HG03571 (cell line): Measurements from ENCODE around the gene DENND4C.
A peak's percentile ranks its signal among the peaks of the same experiment; 100 is the strongest.
"Not testable (repeated sequence)": the region's sequence is repeated elsewhere in the genome, so short reads cannot be mapped to it uniquely, and the experiment has no call there.

Source experiments
- ATAC-seq: cut with Tn5 transposase; IDR thresholded peaks from one replicate; pipeline ENCODE4 v1.9.1; 2021; ENCODE audit not compliant: unreplicated experiment

Gene DENND4C

DNA sequence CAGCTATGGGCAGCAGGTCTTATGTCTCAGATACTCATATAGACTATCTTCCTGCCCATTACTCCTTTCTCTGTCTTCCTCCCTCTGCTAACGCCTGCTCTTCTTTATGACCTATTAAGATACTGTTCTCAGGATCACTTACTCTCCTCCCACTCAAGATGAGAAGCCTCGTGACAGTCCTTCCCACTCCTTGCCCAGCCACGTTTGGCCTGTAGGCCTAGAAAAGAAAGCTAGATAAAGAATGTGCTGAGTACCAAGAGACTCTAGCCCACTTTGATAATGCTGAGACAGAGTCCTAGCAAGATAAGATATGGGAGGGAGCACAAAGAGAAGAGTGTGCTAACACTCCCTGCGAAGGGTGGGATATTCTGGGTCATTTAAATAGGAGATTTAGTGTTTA lies 6.8 kb upstream of the DENND4C start:
- no peak for ATAC-seq

DNA sequence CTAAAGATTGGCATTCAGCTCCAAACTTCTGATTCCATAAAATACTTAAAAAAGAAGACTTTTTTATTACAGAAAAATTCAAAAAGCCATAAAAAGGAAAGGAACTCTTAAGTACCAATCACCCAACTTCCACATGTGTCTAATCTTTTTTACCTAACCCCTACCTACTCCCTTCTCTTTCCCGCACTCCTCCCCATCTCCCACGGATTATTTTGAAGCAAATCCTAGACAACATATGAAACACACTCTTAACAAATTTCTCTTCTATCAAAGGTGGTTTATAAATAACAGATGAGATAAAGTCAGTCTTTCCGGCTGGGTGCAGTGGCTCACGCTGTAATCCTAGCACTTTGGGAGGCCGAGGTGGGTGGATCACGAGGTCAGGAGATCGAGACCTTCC lies 5.9 kb upstream of the DENND4C start:
- ATAC-seq: no peak

- peak; percentile 60 for ATAC-seq
These were observed 718 bp upstream of the DENND4C start for GRCh38 chr9:19229595-19230354.

GRCh38 chr9:19231126-19231903 lies 822 bp downstream of the DENND4C start:
- ATAC-seq: peak; percentile 1

DNA sequence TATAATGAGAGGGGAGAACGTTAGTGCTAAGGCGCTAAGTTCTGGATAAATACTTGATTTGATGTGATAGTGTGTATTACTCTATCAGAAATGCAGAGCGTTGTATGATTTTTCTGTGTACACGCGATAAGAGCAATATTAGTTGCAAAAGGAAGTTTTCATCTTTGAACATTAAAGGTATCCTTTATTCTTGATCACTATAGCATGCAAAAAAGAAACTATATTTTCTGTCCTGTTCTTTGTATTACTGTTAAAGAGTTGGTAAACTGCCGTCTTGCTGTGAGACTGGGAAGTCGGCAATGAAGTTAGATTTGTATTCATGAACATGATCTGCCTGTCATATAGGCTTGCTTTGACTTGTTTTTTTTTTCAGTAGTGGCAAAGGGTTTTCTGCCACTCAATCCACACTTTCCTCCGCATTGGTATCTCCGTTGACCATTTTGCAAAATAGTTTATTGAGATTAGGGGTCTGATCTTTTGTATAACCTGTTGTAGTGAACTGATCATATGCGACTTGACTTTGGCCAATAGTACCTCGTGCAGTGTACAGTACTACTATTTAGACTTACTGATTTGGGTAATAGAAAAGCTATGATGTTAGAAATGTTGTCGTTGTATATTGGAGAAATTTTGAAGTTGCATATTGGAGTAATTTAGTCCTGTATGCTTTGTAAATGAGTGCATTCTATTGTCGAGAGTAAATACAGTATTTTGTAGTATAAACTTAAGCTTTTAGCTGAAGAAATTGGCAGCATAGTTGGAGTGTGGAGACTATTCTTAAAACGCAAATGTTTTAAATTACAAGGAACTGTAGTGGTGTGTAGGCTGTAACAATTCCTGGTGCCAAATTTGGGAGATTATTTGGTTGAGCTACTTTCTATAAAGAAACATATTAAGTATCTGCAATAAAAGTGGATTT lies 1.7 kb downstream of the DENND4C start:
- ATAC-seq: no peak

- ATAC-seq: no peak
These were observed 2.3 kb downstream of the DENND4C start for GRCh38 chr9:19232823-19233194.

- ATAC-seq: no peak
These were observed 2.9 kb downstream of the DENND4C start for GRCh38 chr9:19233344-19233743.

GRCh38 chr9:19239955-19240354 lies 9.5 kb downstream of the DENND4C start:
- no peak for ATAC-seq

GRCh38 chr9:19241728-19242127 lies 11.2 kb downstream of the DENND4C start:
- no peak for ATAC-seq

DNA sequence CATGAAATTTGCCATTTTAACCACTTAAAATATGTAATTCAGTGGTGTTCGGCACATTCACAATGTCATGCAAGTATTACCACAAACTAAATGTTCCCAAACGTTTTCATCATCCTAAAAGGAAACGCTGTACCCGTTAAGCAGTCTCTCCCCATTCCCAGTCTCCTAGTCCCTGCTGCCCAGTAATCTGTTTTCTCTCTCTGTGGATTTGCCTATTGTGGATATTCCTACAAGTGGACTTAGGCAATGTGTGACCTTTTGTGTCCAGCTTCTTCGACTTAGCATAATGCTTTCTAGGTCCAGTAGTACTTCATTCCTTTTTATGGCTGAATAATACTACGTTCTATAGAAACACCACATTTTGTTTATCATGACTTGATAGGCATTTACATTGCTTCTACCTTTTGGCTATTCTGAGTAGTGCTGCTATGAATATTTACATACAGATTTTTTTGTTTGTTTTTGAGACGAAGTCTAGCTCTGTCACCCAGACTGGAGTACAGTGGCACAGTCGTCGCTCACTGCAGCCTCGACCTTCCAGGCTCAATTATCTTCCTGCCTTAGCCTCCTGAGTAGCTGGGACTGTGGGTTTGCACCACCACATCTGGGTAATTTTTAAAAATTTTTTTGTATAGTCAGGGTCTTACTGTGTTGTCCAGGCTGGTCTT lies 13.0 kb downstream of the DENND4C start:
- ATAC-seq: no peak

GRCh38 chr9:19246891-19247290 lies 16.4 kb downstream of the DENND4C start:
- no peak for ATAC-seq

GRCh38 chr9:19247420-19247819 lies 16.9 kb downstream of the DENND4C start:
- ATAC-seq: no peak

- not testable (repeated sequence) for ATAC-seq
These were observed 19.9 kb downstream of the DENND4C start for GRCh38 chr9:19250346-19250745.

GRCh38 chr9:19251203-19251602 lies 20.7 kb downstream of the DENND4C start:
- not testable (repeated sequence) for ATAC-seq

GRCh38 chr9:19251622-19252021 lies 21.1 kb downstream of the DENND4C start:
- ATAC-seq: not testable (repeated sequence)

DNA sequence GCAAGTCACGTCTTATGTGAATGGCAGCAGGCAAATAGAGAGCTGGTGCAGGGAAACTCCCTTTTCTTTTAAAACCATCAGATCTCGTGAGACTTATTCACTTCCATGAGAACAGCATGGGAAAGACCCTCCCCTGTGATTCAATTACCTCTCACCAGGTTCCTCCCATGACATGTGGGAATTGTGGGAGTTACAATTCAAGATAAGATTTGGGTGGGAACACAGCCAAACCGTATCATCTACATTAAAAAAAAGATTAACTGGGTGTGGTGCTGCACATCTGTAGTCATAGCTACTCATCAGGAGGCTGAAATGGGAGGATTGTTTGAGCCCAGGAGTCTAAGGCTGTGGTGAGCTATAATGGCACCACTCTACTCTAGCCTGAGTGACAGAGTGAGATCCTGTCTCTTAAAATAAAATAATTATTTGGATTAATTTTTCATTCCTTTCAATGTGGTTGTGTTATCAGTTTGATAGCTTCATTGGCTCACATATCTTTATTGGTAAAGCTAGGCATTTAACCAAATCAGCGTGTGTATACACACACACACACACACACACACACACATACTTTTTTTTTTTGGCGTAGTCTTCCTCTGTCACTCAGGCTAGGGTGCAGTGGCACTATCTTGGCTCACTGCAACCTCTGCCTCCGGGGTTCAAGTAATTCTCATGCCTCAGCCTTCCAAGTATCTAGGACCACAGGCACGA lies 21.8 kb downstream of the DENND4C start:
- ATAC-seq: no peak

GRCh38 chr9:19252885-19253219 lies 22.4 kb downstream of the DENND4C start:
- no peak for ATAC-seq

DNA sequence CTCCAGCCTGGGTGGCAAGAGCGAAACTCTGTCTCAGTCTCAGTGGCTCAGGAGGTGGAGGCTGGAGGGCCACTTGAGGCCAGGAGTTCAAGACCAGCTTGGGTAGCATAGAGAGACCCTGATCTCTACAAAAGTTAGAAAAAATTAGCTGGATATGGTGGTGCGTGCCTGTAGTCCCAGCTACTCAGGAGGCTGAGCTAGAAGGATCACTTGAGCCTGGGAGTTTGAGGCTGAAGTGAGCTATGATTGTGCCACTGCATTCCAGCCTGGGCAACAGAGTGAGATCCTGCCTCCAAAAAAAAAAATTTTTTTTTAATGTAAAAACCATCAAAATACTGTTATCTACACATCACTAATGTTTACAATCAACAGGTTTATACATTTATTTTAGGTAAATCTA lies 24.6 kb downstream of the DENND4C start:
- ATAC-seq: no peak

DNA sequence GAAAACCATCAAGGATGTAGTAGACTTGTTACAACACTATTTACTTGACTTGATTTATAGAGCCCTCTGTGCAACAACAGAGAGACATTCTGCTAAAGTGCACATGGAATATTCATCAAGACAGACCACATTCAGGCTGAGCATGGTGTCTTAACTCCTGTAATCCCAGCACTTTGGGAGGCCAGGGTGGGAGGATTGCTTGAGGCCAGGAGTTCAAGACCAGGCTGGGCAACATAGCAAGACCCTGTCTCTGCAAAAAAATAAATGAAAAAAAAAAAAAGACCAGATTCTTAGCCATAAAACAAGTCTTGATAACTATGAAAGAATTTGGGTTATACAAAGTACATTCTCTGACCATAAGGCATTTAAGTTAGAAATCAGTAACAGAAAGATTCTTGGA lies 25.3 kb downstream of the DENND4C start:
- ATAC-seq: no peak

GRCh38 chr9:19259665-19260255 lies 29.3 kb downstream of the DENND4C start:
- not testable (repeated sequence) for ATAC-seq
